Subcutaneous adipose tissue (tissue), 4 donors: ENCODE measurements around the gene CDCA7. TPM values are rescaled to one million over a fixed set of nuclear protein-coding genes. Genes with fewer than 3 reads are reported as not detected.

Experiments
- total RNA-seq, 4 donors: library from RNA; depleted of rRNA; stranded (reverse); fragments of >200 nt; gene quantifications; one replicate each; pipeline ENCODE4 v1.1.0, GENCODE V29; 2016
- TF ChIP-seq, protein P1 (sequence below): fragments of 450-650 bp; IDR thresholded peaks from one replicate; pipeline ENCODE4 v1.5.1; 2016; ENCODE audit warnings: low read depth, mild to moderate bottlenecking, control low read depth, antibody characterized with exemption, moderate library complexity

Gene CDCA7
- total RNA-seq, 4 donors from 2014 or later: 0.38 to 1.8 (median 0.85) TPM; not detected in 1

DNA sequence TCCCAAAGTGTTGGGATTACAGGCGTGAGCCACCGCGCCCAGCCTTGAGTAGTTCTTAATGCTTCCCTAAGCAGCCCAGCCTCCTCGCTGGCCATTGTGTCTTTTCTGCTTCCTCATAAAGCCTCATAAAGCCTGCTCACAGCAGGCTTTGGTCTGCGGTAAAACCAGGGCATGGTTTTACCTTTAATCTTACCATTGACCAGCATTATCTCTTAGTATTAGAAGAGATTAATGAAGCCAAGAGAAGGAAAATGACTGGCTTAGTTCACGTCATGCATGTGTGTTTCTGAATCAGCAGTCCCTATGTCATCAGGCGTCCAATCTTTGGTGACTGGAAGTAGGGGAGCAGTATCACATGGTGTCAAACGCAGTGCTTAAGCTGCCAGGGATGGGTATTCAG, 14.9 kb upstream of the CDCA7 start:
- TF ChIP-seq, protein P1, sequence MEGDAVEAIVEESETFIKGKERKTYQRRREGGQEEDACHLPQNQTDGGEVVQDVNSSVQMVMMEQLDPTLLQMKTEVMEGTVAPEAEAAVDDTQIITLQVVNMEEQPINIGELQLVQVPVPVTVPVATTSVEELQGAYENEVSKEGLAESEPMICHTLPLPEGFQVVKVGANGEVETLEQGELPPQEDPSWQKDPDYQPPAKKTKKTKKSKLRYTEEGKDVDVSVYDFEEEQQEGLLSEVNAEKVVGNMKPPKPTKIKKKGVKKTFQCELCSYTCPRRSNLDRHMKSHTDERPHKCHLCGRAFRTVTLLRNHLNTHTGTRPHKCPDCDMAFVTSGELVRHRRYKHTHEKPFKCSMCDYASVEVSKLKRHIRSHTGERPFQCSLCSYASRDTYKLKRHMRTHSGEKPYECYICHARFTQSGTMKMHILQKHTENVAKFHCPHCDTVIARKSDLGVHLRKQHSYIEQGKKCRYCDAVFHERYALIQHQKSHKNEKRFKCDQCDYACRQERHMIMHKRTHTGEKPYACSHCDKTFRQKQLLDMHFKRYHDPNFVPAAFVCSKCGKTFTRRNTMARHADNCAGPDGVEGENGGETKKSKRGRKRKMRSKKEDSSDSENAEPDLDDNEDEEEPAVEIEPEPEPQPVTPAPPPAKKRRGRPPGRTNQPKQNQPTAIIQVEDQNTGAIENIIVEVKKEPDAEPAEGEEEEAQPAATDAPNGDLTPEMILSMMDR: no peak

DNA sequence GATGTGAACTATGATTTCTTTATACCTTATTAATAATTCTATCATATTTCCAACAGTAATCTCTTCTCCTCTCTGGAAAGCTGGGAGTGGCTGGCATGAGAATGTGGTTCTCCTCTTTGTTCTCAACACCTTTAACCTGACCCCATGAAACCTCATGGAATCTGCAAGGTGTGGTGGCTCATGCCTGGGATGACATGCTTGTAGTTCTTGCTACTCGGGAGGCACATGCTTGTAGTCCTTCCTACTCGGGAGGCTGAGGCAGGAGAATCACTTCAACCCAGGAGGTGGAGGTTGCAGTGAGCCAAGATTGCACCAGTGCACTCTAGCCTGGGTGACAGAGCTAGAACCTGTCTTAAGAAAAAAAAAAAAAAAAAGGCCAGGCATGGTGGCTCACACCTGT, 10.8 kb upstream of the CDCA7 start:
- TF ChIP-seq, protein P1: no peak

DNA sequence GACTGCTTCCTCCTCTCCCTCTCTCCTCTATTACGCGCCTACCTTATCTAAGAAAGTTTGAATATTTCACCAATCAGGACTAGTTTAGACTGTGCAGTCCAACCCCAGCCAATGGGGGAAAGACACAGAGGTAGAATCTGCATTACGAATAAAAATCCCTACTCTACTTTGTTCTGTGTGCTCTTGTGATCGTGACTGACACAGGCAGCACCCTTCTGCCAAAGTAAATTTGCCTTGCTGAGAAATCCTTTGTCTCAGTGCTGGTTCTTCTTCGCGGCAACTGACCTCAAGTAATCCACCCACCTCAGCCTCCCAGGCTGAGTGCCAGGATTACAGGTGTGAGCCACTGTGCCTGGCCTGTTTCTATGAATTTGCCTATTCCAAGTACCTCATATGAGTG, 8.6 kb upstream of the CDCA7 start:
- TF ChIP-seq, protein P1: no peak

DNA sequence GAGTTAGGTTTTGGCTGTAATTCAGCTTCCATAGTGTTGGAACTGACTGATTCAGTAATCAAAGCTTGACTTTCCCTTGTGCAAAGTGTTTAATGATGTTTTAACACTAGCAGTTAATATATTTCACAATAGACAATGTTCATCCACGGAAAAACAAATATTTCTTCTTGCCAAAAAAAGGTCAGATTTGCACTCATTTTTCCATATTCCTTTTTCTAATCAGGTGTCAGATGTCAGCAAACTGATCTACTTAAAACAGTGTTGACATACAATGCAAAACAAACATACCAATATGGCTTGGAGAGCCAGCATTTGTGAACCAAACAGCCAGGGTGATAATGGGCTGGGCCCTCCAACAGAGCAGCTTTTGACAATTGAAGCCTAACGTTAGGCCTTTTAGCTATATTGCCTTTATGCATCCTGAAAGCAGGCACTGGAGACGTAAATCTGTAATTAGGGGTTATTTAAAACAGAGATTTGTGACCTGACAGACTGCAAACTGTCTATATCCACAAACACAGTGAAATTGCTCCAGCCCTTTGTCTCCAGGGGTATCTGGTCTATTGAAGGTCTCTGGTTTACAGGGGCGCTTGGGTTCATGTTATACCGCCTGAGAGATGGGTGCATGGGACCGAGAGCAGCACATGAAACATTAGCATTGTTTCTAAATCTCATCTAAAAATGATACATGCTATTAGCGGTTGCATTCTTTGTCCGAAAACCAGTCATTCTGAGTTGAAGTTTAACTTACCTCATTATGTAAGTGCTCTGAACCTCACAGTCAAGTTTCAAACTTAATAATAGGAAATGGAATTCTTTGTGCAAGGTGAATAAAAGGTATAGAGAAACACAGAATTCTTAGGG, 7.1 kb upstream of the CDCA7 start:
- TF ChIP-seq, protein P1: no peak

DNA sequence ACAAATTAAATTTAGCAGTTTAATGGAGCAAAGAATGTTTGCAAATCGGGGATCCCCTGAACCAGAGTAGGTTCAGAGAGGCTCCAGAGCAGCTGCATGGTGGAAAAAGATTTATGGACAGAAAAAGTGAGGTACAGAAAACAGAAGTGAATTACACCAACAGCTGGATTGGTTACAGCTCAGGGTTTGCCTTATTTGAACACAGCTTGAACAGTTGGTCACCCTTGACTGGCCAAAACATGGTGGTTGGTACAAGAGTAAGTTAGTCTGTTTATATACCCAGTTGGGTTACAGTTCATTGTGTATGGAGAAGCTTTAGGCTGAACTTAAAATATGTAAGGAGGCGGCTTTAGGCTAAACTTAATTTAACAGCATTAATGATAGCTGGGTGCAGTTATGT, 5.4 kb upstream of the CDCA7 start:
- TF ChIP-seq, protein P1: no peak

DNA sequence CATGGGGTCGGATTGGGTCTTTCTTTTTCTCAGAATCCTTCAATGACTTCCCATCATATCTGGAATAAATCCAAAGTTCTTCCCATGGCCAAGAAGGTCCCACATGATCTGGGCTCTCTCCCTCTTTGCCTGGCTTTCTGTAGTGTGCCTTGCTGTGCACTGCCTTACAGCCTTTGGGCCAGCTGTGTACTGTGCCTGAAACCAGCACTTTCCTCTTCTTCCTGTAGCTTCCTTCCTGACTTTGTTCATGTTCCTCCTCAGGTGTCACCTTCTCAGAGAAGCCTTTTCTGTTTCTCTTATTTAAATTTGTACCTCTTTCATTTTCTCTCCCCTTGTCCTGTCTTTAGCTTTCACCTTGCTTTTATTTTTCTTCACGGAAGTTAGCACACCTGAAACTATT, 4.3 kb upstream of the CDCA7 start:
- TF ChIP-seq, protein P1: no peak

DNA sequence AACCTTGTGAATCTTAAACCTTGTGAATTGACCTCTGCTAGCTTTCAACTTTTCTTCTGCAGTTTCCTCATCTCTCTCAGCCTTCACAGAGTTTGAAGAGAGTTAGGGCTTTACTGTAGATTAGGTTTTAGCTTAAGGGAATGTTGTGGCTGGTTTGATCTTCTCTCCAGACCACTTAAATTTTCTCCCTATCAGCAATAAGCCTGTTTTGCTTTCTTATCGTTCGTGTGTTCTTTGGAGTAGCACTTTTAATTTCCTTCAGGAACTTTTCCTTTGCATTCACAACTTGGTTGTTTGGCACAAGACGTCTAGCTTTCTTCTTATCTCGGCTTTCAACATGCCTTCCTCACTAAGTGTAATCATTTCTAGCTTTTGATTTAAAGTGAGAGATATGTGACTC, 2.8 kb upstream of the CDCA7 start:
- TF ChIP-seq, protein P1: no peak
